Right lobe of liver (tissue), 4 donors: ENCODE measurements around the gene ACOX1.

Experiments
- POLR2A ChIP-seq: fragments of 450-650 bp; IDR thresholded peaks from one replicate; pipeline ENCODE4 v1.6.1; 2017; ENCODE audit warnings: antibody characterized with exemption, mild to moderate bottlenecking
- TF ChIP-seq, protein P1 (sequence below), 4 donors: fragments of 200-600 bp in 3 of 4; fragments of 450-650 bp in 1 of 4; IDR thresholded peaks; one replicate each; pipeline versions ENCODE4 v1.5.1 to v1.8.0; 2016 to 2022; ENCODE audit warnings: antibody characterized with exemption in 4 of 4, mild to moderate bottlenecking in 2 of 4
- donor health status: DM: no; HTN: no; CAD: no.
- donor health status: DM: no; HTN: no; CAD: no.
- donor health status: DM: no; HTN: yes; CAD: no.

DNA sequence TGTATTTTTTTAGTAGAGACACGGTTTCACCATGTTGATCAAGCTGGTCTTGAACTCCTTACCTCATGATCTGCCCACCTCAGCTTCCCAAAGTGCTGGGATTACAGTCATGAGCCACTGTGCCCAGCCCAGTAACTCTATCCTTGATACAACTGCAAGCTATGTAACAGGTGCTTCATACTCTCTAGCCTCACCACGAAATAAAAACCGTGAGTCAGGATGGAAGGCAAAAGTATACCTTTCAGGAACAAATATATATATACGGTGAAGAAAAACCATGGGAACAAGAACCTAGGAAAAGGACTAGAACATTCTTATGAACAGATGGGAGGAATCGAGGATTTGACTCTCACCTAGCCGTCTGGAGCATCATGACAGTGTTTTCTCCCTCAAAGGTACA lies 28.5 kb downstream of the ACOX1 start:
- TF ChIP-seq, protein P1, sequence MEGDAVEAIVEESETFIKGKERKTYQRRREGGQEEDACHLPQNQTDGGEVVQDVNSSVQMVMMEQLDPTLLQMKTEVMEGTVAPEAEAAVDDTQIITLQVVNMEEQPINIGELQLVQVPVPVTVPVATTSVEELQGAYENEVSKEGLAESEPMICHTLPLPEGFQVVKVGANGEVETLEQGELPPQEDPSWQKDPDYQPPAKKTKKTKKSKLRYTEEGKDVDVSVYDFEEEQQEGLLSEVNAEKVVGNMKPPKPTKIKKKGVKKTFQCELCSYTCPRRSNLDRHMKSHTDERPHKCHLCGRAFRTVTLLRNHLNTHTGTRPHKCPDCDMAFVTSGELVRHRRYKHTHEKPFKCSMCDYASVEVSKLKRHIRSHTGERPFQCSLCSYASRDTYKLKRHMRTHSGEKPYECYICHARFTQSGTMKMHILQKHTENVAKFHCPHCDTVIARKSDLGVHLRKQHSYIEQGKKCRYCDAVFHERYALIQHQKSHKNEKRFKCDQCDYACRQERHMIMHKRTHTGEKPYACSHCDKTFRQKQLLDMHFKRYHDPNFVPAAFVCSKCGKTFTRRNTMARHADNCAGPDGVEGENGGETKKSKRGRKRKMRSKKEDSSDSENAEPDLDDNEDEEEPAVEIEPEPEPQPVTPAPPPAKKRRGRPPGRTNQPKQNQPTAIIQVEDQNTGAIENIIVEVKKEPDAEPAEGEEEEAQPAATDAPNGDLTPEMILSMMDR (IDR thresholded peaks at IDR 0.05): no peak
- no peak for TF ChIP-seq POLR2A
